HL-60 (cell line): ENCODE results near the gene DIP2A.

ENCODE experiments used
- CTCF ChIP-seq: IDR thresholded peaks from one replicate; pipeline ENCODE4 v1.5.1; 2011; ENCODE audit warnings: low read length, control low read depth, inconsistent platforms; ENCODE audit not compliant: insufficient read depth
- GABPA ChIP-seq: IDR thresholded peaks from 2 replicates; pipeline ENCODE4 v1.6.1; 2012; ENCODE audit warnings: low read depth
- REST ChIP-seq: IDR thresholded peaks from 2 replicates; pipeline ENCODE4 v1.6.1; 2012; ENCODE audit warnings: low read depth; ENCODE audit not compliant: insufficient replicate concordance

- TF ChIP-seq CTCF (no peak), GABPA (no peak), REST (no peak)
Measured at GRCh38 chr21:46414965-46415275, 43.8 kb upstream of the DIP2A start.
